SHP77 (cell line): ENCODE data around the gene HDGFL2.
"Not testable (repeated sequence)": the region's sequence is repeated elsewhere in the genome, so short reads cannot be mapped to it uniquely, and the experiment has no call there.

Source experiments
- DNase-seq, 2 experiments: peaks; one replicate each; lab custom pipeline; 2025; lab: John Stamatoyannopoulos, UW

Gene HDGFL2

GRCh38 chr19:4516199-4516938 lies 44.3 kb downstream of the HDGFL2 start:
- DNase-seq = no peak

- DNase-seq = no peak
Measured at GRCh38 chr19:4516939-4517300, 44.8 kb downstream of the HDGFL2 start.

- no peak for DNase-seq
Measured at GRCh38 chr19:4517451-4518057, 45.5 kb downstream of the HDGFL2 start.

GRCh38 chr19:4518345-4519171 lies 46.5 kb downstream of the HDGFL2 start, which contains the start of gene PLIN4:
TSS of gene PLIN4 (minus strand) at chr19:4518486. CDS start at chr19:4518272, 214 bp downstream.
- no peak for DNase-seq

- DNase-seq = no peak
Measured at GRCh38 chr19:4519172-4519496, 47.0 kb downstream of the HDGFL2 start.

- DNase-seq = no peak
Measured at GRCh38 chr19:4519521-4520277, 47.6 kb downstream of the HDGFL2 start.

- no peak for DNase-seq
Measured at GRCh38 chr19:4521170-4521887, 49.2 kb downstream of the HDGFL2 start.

- no peak for DNase-seq
Measured at GRCh38 chr19:4521888-4522242, 49.8 kb downstream of the HDGFL2 start.

GRCh38 chr19:4522291-4523002 lies 50.4 kb downstream of the HDGFL2 start:
- no peak for DNase-seq

- peak; percentile 15 to 59 for DNase-seq
Measured at GRCh38 chr19:4523306-4524110, 51.4 kb downstream of the HDGFL2 start.

GRCh38 chr19:4524808-4525562 lies 52.9 kb downstream of the HDGFL2 start:
- peak in 1 of 2 experiments; percentile 12 for DNase-seq

GRCh38 chr19:4525563-4526002 lies 53.5 kb downstream of the HDGFL2 start:
- no peak for DNase-seq

- DNase-seq = not testable (repeated sequence)
Measured at GRCh38 chr19:4527377-4527776, 55.3 kb downstream of the HDGFL2 start.

- no peak for DNase-seq
Measured at GRCh38 chr19:4528843-4529242, 56.7 kb downstream of the HDGFL2 start.

GRCh38 chr19:4529924-4530522 lies 57.9 kb downstream of the HDGFL2 start:
- DNase-seq = no peak

GRCh38 chr19:4531562-4532165 lies 59.6 kb downstream of the HDGFL2 start:
- DNase-seq = peak in 1 of 2 experiments; percentile 28

- DNase-seq = no peak
Measured at GRCh38 chr19:4533334-4533733, 61.2 kb downstream of the HDGFL2 start.

GRCh38 chr19:4533835-4534424 lies 61.8 kb downstream of the HDGFL2 start:
- DNase-seq = no peak
